Activated gamma-delta T cell treated with Interleukin-2 at 50 U/mL for 16 hours (primary cell): ENCODE data around the gene BCL3.
"Not testable (repeated sequence)": the region's sequence is repeated elsewhere in the genome, so short reads cannot be mapped to it uniquely, and the experiment has no call there.

ENCODE experiments used
- DNase-seq: peaks from one replicate; pipeline ENCODE4 v3.0.0-alpha.2; 2020

Gene BCL3

GRCh38 chr19:44748426-44749254, at the start of gene BCL3:
BCL3 (plus strand) TSS chr19:44748708; CDS start chr19:44748791, 83 bp downstream.
- peak; percentile 66 for DNase-seq

GRCh38 chr19:44700547-44700946, 48.0 kb upstream of the BCL3 start:
- no peak for DNase-seq

- DNase-seq, result no peak
Measured at GRCh38 chr19:44701228-44701627, 47.3 kb upstream of the BCL3 start.

- no peak for DNase-seq
Measured at GRCh38 chr19:44702551-44703176, 45.8 kb upstream of the BCL3 start.

GRCh38 chr19:44703336-44704078, 45.0 kb upstream of the BCL3 start:
- DNase-seq, result no peak

GRCh38 chr19:44704982-44705381, 43.5 kb upstream of the BCL3 start:
- DNase-seq, result no peak

GRCh38 chr19:44705502-44706010, 43.0 kb upstream of the BCL3 start:
- DNase-seq, result no peak

GRCh38 chr19:44706506-44707236, 41.8 kb upstream of the BCL3 start:
- no peak for DNase-seq

GRCh38 chr19:44707794-44708193, 40.7 kb upstream of the BCL3 start:
- no peak for DNase-seq

- DNase-seq, result no peak
Measured at GRCh38 chr19:44708940-44709339, 39.6 kb upstream of the BCL3 start.

GRCh38 chr19:44709434-44710266, 38.9 kb upstream of the BCL3 start:
- not testable (repeated sequence) for DNase-seq

- DNase-seq, result no peak
Measured at GRCh38 chr19:44710483-44710882, 38.0 kb upstream of the BCL3 start.

- no peak for DNase-seq
Measured at GRCh38 chr19:44712864-44713515, 35.5 kb upstream of the BCL3 start.

- no peak for DNase-seq
Measured at GRCh38 chr19:44714597-44715169, 33.8 kb upstream of the BCL3 start.

GRCh38 chr19:44717603-44718002, 30.9 kb upstream of the BCL3 start:
- DNase-seq, result no peak

- DNase-seq, result no peak
Measured at GRCh38 chr19:44718441-44719261, 29.9 kb upstream of the BCL3 start.

- no peak for DNase-seq
Measured at GRCh38 chr19:44719262-44719701, 29.2 kb upstream of the BCL3 start.

- DNase-seq, result not testable (repeated sequence)
Measured at GRCh38 chr19:44720396-44720795, 28.1 kb upstream of the BCL3 start.

GRCh38 chr19:44720945-44721344, 27.6 kb upstream of the BCL3 start:
- no peak for DNase-seq

- not testable (repeated sequence) for DNase-seq
Measured at GRCh38 chr19:44721369-44721768, 27.1 kb upstream of the BCL3 start.
